GM18505 (cell line): ENCODE data around the gene NR1D1.

Experiments
- ATAC-seq: cut with Tn5 transposase; IDR thresholded peaks from one replicate; pipeline ENCODE4 v1.9.1; 2021; ENCODE audit not compliant: unreplicated experiment
- POLR2A ChIP-seq: IDR thresholded peaks from 4 replicates; pipeline ENCODE4 v1.6.1; 2011; ENCODE audit warnings: borderline replicate concordance; ENCODE audit not compliant: insufficient read depth, insufficient read length; ENCODE audit errors: extremely low read depth

Gene NR1D1

GRCh38 chr17:40106760-40107521, 6.6 kb upstream of the NR1D1 start:
- no peak for TF ChIP-seq POLR2A
- ATAC-seq = no peak

DNA sequence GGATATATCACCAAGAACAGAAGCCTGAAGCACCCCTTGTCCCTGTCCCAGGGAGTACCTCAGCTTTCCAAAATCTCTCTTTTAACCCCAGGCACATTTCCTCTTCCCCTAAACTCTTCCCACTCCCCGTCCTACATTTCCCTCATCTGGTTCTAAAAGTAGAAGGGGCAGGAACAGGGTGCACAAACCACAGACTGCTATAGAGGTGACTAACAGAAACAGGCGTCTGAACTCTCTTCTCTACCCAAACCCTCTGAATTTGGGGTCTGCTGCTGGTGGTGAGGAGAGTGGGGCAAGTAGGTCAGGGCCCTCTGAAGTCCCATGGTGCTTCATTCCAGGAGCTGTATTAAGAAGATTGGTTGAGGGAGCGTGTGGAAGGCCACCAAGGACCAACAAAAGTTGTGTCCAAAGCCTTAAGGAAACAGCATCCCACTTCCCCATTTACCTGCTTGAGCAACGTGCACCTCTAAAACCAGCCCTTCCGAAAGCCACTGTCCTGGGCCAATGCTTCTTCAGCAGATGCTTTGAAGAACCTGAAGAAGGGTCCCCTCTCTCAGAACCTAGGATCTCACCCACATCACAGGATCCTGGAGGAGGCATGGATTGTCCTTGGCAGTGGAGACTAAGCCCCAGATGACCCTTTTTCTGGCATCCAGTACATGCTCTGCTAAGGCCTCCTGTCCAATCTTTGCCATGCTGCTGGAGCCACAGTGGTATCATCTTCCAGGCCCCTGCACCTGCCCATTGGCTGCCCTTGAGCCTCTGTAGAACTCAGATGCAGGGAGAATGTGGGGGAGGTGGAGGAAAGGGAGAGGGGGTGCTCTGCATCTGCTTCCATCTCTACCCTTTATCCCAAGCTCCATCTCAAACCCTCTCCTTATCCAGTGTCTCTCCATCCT, 5.7 kb upstream of the NR1D1 start:
- no peak for ATAC-seq
- no peak for TF ChIP-seq POLR2A

- ATAC-seq = no peak
- no peak for TF ChIP-seq POLR2A
These were observed 4.5 kb upstream of the NR1D1 start for GRCh38 chr17:40104594-40105486.

- no peak for TF ChIP-seq POLR2A
- no peak for ATAC-seq
These were observed 3.3 kb upstream of the NR1D1 start for GRCh38 chr17:40103688-40104087.

DNA sequence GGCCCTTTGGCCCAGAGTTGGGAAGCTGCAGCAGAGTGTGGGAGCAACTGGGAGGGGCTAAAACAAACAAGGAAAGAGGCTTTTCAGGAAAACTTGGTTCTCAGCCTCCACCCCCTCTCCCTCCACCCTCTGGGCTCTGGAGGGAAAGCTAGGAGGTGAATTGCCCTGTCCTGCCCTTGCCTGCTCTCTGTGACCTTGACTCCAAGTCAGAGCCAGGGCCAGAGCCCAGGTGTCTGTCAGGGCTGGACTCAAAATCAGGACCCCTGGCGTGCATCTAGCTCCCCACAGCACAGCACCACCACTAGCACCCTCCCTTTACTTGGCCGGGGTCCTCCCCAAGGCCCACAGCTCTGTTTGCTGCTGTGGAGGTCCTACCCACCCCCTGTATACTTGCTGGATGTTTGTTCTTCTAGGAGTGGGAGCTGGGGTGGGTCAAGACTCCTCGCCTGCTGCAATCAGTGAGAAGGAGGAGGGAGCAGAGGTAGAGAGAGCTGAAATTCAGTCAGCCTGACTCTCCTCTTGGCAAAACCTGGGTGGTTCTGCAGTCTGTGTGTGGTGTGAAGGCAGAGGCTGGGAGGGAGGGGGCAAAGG, 2.8 kb upstream of the NR1D1 start:
- no peak for ATAC-seq
- no peak for TF ChIP-seq POLR2A

GRCh38 chr17:40101367-40102210, 1.2 kb upstream of the NR1D1 start:
- TF ChIP-seq POLR2A = no peak
- ATAC-seq = no peak

GRCh38 chr17:40100669-40101366, 429 bp upstream of the NR1D1 start:
- ATAC-seq = no peak
- TF ChIP-seq POLR2A = peak; percentile 61

DNA sequence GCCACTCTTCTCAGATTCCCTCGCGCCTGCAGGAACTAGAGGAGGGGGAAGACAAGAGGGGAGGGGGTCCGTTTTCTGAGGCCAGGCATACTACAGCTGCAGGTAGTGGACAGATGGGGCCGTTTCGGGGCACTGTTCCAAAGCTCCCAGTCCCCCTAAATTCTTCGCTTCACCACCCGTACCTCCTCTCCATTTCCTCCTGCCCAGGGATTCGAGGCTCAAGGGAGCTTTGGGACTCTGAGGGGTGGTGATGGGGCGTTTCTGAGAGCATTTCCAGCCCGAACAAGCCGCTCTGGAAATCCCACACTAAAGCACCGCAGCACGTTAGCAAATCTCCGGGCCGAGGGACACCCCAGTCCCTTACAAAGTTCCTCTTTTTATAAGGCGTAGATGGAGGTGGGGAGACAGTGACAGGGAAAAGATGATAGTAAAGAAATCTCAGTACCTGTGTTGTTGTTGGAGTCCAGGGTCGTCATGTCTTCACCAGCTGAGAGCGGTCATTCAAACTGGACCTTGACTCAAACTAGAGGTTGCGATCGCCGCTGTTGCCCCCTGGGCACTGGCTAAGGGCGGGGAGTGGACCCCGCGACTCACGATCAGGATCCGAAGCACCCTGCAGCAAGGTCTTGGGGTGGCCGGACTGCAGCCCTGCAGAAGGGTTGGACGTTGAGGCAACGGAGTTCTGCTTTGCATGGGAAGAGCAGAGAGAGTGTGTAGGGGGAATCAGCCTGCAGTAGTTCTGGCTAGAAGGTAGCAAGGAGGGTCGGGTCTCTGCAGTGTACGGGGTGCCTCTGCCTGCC, 570 bp downstream of the NR1D1 start:
- TF ChIP-seq POLR2A = no peak
- no peak for ATAC-seq

DNA sequence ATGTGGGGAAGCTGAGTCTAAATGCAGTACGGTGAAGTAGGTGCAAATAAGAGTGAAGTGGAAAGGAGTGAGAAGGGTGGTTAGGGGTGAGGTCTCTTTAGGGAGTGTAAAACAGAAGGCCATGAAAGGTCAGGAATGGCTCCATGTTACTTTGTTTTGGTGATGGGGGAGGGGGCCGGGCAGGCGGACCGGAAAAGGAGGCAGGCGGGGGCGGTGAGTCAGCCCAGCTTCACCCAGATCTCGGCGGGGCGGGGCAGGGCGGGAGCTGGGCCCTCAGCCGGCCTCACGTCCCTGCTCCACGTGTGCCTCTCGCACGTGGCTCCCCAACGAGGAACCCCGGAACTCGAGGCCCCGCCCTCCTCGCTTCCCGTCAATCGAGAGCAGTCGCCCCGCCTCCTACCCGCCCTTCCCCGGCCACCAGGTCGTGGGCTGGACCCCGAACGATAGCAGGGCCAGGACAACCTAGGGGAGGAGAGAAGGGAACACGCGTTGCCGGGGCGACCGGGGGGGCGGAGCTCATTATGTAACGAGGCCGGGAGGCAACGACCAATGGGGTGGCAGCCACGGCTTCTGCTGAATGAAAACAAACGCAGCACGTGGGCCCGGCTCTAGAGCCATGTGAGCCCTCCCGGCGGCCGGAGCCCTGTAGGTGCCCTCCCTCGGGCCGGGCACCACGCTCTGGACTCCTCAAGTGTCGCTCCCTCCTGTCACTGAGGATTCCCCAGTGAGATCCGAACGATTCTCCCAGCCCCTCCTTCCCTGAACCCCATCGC, 1.4 kb downstream of the NR1D1 start:
- TF ChIP-seq POLR2A = no peak
- ATAC-seq = peak; percentile 59
